Progenitor cell of endocrine pancreas (in vitro differentiated cells): Measurements from ENCODE around the gene CFAP58. TPM values are rescaled to one million over a fixed set of nuclear protein-coding genes. Genes with fewer than 3 reads are reported as not detected.

Experiments
- DNase-seq: peaks from one replicate; pipeline ENCODE4 v3.0.0; 2021; ENCODE audit warnings: low spot score; ENCODE audit not compliant: unreplicated experiment
- H3K27ac Mint-ChIP-seq: 2 replicates; pipeline ENCODE4 v1.8.0; 2021; ENCODE audit warnings: mild to moderate bottlenecking, moderate library complexity, mixed read lengths
- H3K27me3 Mint-ChIP-seq: 2 replicates; pipeline ENCODE4 v1.8.0; 2021; ENCODE audit warnings: mixed read lengths
- H3K36me3 Mint-ChIP-seq: 2 replicates; pipeline ENCODE4 v1.8.0; 2022; ENCODE audit warnings: mixed read lengths; ENCODE audit not compliant: insufficient read depth
- H3K4me1 Mint-ChIP-seq: 2 replicates; pipeline ENCODE4 v1.8.0; 2021; ENCODE audit warnings: low read depth, mixed read lengths
- H3K4me3 Mint-ChIP-seq: 2 replicates; pipeline ENCODE4 v1.8.0; 2021; ENCODE audit warnings: low read depth, mild to moderate bottlenecking, moderate library complexity, mixed read lengths
- H3K9me3 Mint-ChIP-seq: 2 replicates; pipeline ENCODE4 v1.8.0; 2021; ENCODE audit warnings: low read depth, mixed read lengths
- CTCF ChIP-seq: fragments of 200-600 bp; sonication (generic); IDR thresholded peaks from one replicate; pipeline ENCODE4 v1.5.0; 2021; ENCODE audit warnings: antibody characterized with exemption, mild to moderate bottlenecking; ENCODE audit not compliant: unreplicated experiment
- long read RNA-seq: library from polyadenylated mRNA; unstranded; transcript quantifications from one replicate; pipeline ENCODE4 v2.0.0, GENCODE V29; 2020
- total RNA-seq: library from RNA; stranded (reverse); gene quantifications from 2 replicates; pipeline ENCODE4 v1.2.1, GENCODE V29; 2021

CFAP58 gene, protein sequence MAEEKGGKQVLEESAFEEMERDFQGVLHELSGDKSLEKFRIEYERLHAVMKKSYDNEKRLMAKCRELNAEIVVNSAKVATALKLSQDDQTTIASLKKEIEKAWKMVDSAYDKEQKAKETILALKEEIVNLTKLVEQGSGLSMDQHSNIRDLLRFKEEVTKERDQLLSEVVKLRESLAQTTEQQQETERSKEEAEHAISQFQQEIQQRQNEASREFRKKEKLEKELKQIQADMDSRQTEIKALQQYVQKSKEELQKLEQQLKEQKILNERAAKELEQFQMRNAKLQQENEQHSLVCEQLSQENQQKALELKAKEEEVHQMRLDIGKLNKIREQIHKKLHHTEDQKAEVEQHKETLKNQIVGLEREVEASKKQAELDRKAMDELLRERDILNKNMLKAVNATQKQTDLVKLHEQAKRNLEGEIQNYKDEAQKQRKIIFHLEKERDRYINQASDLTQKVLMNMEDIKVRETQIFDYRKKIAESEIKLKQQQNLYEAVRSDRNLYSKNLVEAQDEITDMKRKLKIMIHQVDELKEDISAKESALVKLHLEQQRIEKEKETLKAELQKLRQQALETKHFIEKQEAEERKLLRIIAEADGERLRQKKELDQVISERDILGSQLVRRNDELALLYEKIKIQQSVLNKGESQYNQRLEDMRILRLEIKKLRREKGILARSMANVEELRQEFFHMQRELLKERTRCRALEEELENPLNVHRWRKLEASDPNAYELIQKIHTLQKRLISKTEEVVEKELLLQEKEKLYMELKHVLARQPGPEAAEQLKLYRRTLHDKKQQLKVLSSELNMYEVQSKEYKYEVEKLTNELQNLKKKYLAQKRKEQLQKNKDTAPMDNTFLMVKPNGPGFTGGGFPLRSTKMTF
- 0.24 and 0.29 TPM in 2 replicates for total RNA-seq
- long read RNA-seq, result 0 reads

DNA sequence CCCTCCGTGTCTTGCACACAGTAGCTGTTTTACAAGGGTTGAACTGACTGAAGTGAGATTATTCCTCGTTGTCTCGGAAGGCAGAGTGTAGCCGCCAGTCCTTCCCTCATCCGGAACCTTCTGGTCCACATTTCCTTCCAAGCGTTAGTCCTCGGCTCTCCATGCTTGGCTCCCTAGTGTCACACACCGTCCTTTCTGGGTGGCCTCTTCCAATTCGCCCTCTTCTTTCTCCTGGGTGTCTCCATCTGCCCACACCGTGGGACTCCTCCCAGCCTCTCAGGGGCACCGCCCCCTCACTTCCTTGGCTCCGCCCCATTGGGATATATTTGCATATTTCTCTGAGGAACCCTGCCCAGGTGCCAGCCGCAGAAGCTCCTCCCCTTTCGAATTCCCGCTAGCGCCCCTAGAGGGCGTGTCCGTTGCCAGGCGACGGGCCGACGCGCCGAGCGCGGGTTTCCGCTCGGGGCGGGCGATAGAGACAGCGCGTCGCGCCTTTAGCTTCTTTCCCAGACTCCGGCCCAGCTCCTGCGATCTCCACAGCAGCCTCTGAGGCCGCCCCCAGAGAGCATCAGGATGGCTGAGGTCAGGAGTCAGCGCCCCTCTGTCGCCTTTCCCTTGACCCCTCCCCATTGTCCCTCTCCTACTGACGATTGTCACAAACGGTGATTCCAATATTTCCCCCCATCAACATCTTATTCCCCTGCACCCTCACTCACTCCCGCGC lies at the start of gene CFAP58:
Gene CFAP58 (plus strand): TSS at position 509 of the 724 bp plus-strand sequence. CDS start 65 bp downstream, at position 574.
- DNase-seq, result peak; percentile 77
- no peak within 1 kb of the TSS for H3K4me3 Mint-ChIP-seq

DNA sequence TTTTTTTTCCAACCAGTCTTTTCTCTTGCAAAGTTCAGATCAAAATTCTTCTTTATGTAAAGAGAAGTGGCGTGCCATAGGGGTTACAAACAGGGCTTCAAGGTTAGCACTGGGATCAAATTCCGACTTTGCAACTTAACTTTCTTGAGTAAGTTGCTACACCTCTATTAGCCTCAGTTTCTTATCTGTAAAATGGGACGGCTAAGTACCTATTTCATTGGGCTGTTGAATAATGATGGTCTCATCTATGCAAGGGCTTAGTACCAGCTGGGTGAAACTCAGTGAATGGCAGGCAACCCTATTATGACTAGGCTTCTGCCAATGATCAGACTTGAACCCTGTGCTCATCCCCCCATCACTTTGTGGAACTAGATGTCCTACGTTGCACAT lies 49.3 kb upstream of the CFAP58 start:
- no peak for TF ChIP-seq CTCF
- no peak overlapping the region for H3K4me3 Mint-ChIP-seq

More for the DNA sequence above, at the start of gene CFAP58:
- peak; percentile 76 for TF ChIP-seq CTCF
- Mint-ChIP-seq H3K9me3 (no peaks in the 10 kb centered on the region), H3K27me3 (peaks cover 20% of the 10 kb centered on the region), H3K27ac (no peak within 1 kb of the TSS), H3K4me1 (no peaks in the 10 kb centered on the region), H3K36me3 (no peaks in the 10 kb centered on the region)

DNA sequence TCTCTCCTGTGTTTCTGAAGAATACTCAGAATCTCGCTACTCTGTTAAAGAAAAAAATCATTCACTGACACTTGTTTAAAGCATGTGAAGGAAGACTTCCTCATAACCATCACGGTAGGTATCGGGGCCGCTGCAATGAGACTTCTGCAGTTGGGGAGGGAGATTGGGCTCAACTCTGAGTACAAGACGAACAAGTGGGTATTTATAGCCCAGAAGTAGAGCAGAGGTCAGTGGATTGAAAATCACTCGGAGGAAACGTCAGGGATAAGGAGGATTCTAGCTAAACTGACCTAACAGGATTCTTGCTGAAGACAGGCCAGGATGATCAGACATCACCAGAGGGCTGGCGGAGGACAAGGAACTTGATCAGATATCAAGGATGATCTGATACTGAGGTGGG lies 48.7 kb upstream of the CFAP58 start:
- Mint-ChIP-seq H3K9me3 (peaks cover 5% of the 10 kb centered on the region), H3K4me1 (peaks cover 1% of the 10 kb centered on the region), H3K4me3 (no peak overlapping the region), H3K27me3 (peaks cover 5% of the 10 kb centered on the region), H3K36me3 (peaks cover 3% of the 10 kb centered on the region), H3K27ac (no peak overlapping the region)
- no peak for DNase-seq
- no peak for TF ChIP-seq CTCF

More for the DNA sequence above, 49.3 kb upstream of the CFAP58 start:
- H3K4me1 Mint-ChIP-seq, result peaks cover 1% of the 10 kb centered on the region
- H3K9me3 Mint-ChIP-seq, result peaks cover 5% of the 10 kb centered on the region
- H3K27ac Mint-ChIP-seq, result no peak overlapping the region
- no peak for DNase-seq
- peaks cover 5% of the 10 kb centered on the region for H3K27me3 Mint-ChIP-seq
- peaks cover 3% of the 10 kb centered on the region for H3K36me3 Mint-ChIP-seq

DNA sequence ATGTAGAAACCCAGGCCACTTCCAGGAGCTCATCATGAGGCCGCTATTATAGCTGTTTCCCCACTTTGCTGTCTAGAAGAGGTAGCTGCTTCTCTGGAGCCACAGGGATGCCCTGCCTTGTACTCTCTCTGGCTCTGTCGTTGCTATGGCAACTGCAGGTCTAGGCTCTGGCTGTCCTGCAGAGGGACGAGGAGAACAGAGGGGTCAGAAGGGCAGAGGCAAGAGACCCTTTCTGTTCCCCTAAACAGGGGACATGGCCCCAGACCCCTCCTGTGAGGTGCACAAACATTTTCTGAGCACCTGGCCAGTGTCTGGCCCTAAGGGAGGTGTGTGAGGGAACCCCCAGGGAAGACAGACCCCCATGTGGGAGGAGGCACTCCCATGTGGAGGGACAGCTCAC lies 46.7 kb upstream of the CFAP58 start:
- H3K4me1 Mint-ChIP-seq, result peaks cover 1% of the 10 kb centered on the region
- H3K4me3 Mint-ChIP-seq, result no peak overlapping the region
- H3K27me3 Mint-ChIP-seq, result peaks cover 5% of the 10 kb centered on the region
- peaks cover 5% of the 10 kb centered on the region for H3K9me3 Mint-ChIP-seq
- DNase-seq, result no peak
- H3K36me3 Mint-ChIP-seq, result peaks cover 3% of the 10 kb centered on the region
- TF ChIP-seq CTCF, result no peak
- no peak overlapping the region for H3K27ac Mint-ChIP-seq
